Fibroblast of mammary gland (primary cell): ENCODE data around the gene WDR27.

Experiments used
- DNase-seq: peaks from one replicate; pipeline ENCODE4 v3.0.0-alpha.2; 2010; ENCODE audit warnings: low read depth
- H3K4me3 ChIP-seq: 2 replicates; pipeline ENCODE4 v1.5.1; 2011; ENCODE audit warnings: low read depth, mild to moderate bottlenecking, low read length, moderate library complexity; ENCODE audit not compliant: control insufficient read depth
- TF ChIP-seq, protein P1 (sequence below): conservative IDR thresholded peaks from 2 replicates; pipeline ENCODE4 v1.5.1; 2011; ENCODE audit warnings: low read depth, low read length, inconsistent platforms; ENCODE audit not compliant: control insufficient read depth, insufficient read depth

The WDR27 gene

DNA sequence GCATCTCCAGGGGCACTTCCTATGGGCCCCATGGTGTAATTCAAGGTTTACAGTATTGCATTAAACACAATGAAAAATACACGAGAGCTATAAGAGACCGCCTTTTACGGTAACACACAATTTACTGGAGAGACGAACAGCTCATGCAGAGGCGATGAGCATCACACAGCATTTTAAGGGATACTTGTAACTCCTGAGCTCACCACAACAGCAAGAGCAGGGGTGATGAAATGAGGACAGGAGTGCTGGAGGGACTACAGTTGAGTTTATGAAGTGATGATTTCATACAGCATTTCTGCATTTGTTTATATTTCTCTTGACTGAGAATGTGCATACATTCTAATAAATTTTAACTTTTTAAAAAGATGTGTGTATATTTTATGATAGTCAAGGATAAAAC lies 113.9 kb downstream of the WDR27 start:
- DNase-seq: peak; percentile 37
- no peak overlapping the region for H3K4me3 ChIP-seq
- TF ChIP-seq, protein P1, sequence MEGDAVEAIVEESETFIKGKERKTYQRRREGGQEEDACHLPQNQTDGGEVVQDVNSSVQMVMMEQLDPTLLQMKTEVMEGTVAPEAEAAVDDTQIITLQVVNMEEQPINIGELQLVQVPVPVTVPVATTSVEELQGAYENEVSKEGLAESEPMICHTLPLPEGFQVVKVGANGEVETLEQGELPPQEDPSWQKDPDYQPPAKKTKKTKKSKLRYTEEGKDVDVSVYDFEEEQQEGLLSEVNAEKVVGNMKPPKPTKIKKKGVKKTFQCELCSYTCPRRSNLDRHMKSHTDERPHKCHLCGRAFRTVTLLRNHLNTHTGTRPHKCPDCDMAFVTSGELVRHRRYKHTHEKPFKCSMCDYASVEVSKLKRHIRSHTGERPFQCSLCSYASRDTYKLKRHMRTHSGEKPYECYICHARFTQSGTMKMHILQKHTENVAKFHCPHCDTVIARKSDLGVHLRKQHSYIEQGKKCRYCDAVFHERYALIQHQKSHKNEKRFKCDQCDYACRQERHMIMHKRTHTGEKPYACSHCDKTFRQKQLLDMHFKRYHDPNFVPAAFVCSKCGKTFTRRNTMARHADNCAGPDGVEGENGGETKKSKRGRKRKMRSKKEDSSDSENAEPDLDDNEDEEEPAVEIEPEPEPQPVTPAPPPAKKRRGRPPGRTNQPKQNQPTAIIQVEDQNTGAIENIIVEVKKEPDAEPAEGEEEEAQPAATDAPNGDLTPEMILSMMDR: no peak

DNA sequence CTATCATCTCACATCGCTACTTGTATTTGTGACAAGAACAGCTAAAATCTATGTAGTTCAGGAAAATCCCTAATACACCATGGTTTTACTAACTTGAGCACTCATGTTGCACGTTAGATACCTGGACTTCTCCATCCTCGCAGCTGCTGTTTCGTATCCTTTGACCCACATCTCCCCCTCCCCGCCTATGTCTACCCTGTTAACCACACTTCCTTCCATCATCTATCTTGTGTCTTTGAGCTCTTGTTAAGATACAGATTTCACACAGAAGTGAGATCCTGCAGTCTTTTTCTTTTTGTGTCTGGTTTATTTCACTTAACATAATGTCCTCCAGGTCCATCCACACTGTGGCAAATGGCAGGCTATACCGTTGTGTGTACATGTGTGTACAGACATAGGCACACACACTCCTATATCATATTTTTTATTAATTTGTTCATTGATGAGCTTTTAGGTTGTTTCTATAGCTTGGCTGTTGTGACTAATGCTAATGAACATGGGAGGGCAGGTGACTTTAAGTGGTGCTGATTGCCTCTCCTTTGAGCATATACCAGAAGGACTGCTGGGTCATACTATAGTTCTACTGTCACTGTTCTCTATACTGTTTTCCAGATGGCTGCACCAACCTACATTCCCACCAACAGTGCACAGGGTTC lies 117.8 kb downstream of the WDR27 start:
- no peak overlapping the region for H3K4me3 ChIP-seq
- DNase-seq: no peak
- TF ChIP-seq, protein P1: no peak

DNA sequence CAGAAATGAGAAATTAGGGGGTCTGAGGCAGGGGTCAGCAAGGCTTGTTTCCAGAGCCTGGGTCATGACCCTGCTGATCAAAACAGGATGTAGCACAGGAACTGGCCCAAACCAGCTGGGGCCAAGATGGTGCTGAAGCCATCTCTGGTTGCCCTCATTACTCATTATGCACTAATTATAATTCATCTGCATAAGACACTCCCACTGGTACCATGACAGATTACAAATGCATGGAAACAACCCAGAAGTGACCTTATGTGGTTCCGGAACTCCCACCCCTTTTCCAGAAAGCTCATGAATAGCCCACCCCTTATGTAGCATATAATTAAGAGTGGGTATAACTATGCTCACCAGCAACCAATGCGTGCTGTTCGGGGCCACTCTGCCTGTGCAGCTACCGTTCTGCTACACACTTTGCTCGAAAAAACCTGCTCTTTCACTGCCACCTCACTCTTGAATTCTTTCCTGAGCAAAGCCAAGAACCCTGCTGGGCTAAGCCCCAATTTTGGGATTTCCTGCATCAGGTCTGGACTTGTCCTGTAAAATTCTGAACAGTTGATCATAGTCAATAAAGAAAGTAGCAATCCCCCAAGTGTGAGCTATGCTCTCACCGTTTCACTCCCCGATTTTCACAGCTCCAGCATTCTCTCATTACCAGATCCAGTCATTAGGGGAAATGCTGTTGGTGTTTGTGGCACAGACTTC lies 122.3 kb downstream of the WDR27 start:
- TF ChIP-seq, protein P1: no peak
- no peak overlapping the region for H3K4me3 ChIP-seq
- no peak for DNase-seq

DNA sequence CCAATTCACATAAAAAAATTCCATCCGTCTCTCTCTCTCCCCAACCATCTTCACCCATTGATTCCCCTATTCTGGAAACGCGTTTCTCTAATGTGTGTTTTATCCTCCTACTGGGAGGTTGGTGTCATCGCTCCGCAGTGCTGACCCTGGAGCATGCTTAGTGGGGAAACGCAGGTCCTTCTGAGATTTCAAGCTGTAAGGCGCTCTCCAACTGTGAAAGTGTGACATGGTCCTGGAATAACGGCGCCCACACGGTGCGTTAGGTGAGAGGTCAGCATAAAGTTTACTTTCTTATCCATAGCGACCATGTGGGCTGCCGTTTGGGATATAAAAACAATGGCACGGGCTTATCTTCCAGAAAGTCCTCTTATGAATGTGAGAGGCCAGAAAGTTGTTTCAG lies 123.9 kb downstream of the WDR27 start:
- TF ChIP-seq, protein P1: no peak
- peak; percentile 22 for DNase-seq
- no peak overlapping the region for H3K4me3 ChIP-seq

DNA sequence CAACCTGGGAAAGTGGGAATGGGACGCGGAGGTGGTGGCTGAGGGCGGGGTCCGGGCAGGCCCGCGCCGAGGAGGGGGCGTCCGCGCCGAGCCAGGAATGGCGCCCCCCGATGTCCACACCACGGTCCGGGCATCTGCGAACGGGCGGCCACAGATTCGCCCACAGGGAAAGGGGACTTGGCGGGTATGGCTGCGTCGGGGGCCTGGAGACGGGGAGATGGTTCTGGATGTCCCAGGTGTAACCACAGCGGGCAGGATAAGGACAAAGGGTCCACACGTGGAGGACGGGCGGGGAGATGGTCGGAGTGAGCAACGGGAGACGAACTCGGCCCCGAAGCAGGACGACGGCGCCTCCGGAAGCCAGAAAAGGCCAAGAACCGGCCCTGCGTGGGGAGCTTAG lies 124.6 kb downstream of the WDR27 start:
- H3K4me3 ChIP-seq: peak overlapping the region; percentile 3
- TF ChIP-seq, protein P1: no peak
- DNase-seq: no peak

DNA sequence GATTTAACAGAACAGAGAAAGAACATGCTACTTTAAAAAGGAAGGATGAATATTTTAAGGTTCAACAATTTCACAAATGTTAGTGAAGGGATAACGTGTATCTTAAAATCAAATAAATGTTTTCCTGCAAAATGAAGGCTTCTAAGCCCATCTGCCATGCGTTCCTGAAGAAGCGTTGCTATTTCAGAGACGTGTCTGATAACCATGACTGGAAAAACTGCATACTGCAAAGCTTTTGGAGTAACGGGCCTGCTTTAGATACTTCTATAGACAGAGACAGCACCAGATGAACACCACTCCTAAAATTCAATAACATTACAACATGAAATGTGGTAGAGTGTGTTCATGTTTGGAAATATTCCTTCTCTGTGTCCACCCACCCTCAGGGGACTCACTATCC lies 126.0 kb downstream of the WDR27 start:
- TF ChIP-seq, protein P1: no peak
- DNase-seq: no peak
- H3K4me3 ChIP-seq: no peak overlapping the region
